GM12891 (cell line): ENCODE results near the gene CDH13.

Experiments used
- POLR2A ChIP-seq: IDR thresholded peaks from 2 replicates; pipeline ENCODE4 v1.6.1; 2011; ENCODE audit warnings: low read depth, low read length, control low read depth
- POLR2AphosphoS5 ChIP-seq: IDR thresholded peaks from 2 replicates; pipeline ENCODE4 v1.6.1; 2011; ENCODE audit warnings: low read depth, low read length, control low read depth
- POU2F2 ChIP-seq: IDR thresholded peaks from 2 replicates; pipeline ENCODE4 v1.6.1; 2011; ENCODE audit warnings: low read depth, mild to moderate bottlenecking, control low read depth, low read length, moderate library complexity
- SPI1 ChIP-seq: IDR thresholded peaks from 2 replicates; pipeline ENCODE4 v1.6.1; 2011; ENCODE audit warnings: low read depth, low read length, control low read depth
- TAF1 ChIP-seq: IDR thresholded peaks from 2 replicates; pipeline ENCODE4 v1.6.1; 2011; ENCODE audit warnings: low read depth, low read length, control low read depth

DNA sequence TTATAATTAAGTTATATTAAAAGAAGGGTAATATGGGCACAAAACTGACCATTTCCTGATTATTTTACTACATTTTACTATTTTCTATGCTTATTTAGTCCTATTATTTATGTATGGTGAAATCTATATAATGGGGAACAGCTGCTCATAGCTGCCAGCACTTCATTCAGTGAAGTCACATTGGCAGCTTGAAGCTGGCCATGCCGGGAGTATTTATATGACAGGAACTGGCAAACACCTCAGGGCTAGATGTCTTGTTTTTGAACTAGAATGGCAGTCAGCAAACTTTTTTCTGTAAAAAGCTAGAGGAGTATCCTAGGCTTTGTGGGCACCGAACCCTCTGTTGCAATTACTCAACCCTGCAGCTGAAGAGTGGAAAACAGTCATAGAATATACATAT is 104.1 kb downstream of the CDH13 start:
- TF ChIP-seq POLR2A = no peak
- TF ChIP-seq POLR2AphosphoS5 = no peak
- TF ChIP-seq TAF1 = no peak
- no peak for TF ChIP-seq POU2F2
- no peak for TF ChIP-seq SPI1
